Effector memory CD8-positive, alpha-beta T cell (primary cell): Measurements from ENCODE around the gene CHAD.
"Not testable (repeated sequence)": the region's sequence is repeated elsewhere in the genome, so short reads cannot be mapped to it uniquely, and the experiment has no call there.

ENCODE experiments used
- ATAC-seq: fragments of 150-1000 bp; cut with Tn5 transposase; replicated peaks from 2 replicates; pipeline ENCODE4 v1.10.0; 2021; ENCODE audit warnings: mild to moderate bottlenecking, moderate library complexity
- DNase-seq, 3 experiments: peaks; one replicate each; pipeline ENCODE4 v3.0.0; 2021
- H3K27ac Mint-ChIP-seq, 2 donors: one replicate each; pipeline ENCODE4 v1.8.0; 2022; ENCODE audit warnings: mild to moderate bottlenecking in 2 of 2, mixed read lengths in 2 of 2, moderate library complexity in 2 of 2
- H3K27me3 Mint-ChIP-seq, 2 donors: one replicate each; pipeline ENCODE4 v1.8.0; 2022; ENCODE audit warnings: mixed read lengths in 2 of 2
- H3K36me3 Mint-ChIP-seq: one replicate; pipeline ENCODE4 v1.8.0; 2022; ENCODE audit warnings: mild to moderate bottlenecking, moderate library complexity, mixed read lengths; ENCODE audit not compliant: insufficient read depth
- H3K4me1 Mint-ChIP-seq, 2 donors: one replicate each; pipeline ENCODE4 v1.8.0; 2022; ENCODE audit warnings: low read depth in 2 of 2, mixed read lengths in 2 of 2
- H3K4me3 Mint-ChIP-seq, 2 donors: one replicate each; pipeline ENCODE4 v1.8.0; 2022; ENCODE audit warnings: mild to moderate bottlenecking in 2 of 2, mixed read lengths in 2 of 2, moderate library complexity in 2 of 2
- H3K9me3 Mint-ChIP-seq, 2 donors: one replicate each; pipeline ENCODE4 v1.8.0; 2022; ENCODE audit warnings: mixed read lengths in 2 of 2

The CHAD gene

GRCh38 chr17:50422738-50423137 lies 45.9 kb downstream of the CHAD start:
- H3K36me3 Mint-ChIP-seq = peaks cover 11% of the 10 kb centered on the region
- DNase-seq = no peak
- H3K4me1 Mint-ChIP-seq = peaks cover 17 to 25% of the 10 kb centered on the region in 2 donors
- no peaks in the 10 kb centered on the region for H3K27me3 Mint-ChIP-seq
- H3K27ac Mint-ChIP-seq = no peak overlapping the region
- peak overlapping the region in 1 of 2 donors; percentile 31 for H3K4me3 Mint-ChIP-seq
- no peak for ATAC-seq
- peaks cover 1 to 7% of the 10 kb centered on the region in 2 donors for H3K9me3 Mint-ChIP-seq

- Mint-ChIP-seq H3K9me3 (peaks cover 1 to 7% of the 10 kb centered on the region in 2 donors), H3K4me1 (peaks cover 6 to 16% of the 10 kb centered on the region in 2 donors), H3K4me3 (peak overlapping the region; percentile 53 to 76), H3K27me3 (no peaks in the 10 kb centered on the region), H3K36me3 (peaks cover 4% of the 10 kb centered on the region), H3K27ac (peak overlapping the region; percentile 74 to 96)
- ATAC-seq = peak; percentile 21
- DNase-seq = no peak
Measured at GRCh38 chr17:50421308-50422051, 47.2 kb downstream of the CHAD start.

- H3K4me1 Mint-ChIP-seq = peaks cover 3 to 13% of the 10 kb centered on the region in 2 donors
Measured at GRCh38 chr17:50420419-50421112, 48.1 kb downstream of the CHAD start.

DNA sequence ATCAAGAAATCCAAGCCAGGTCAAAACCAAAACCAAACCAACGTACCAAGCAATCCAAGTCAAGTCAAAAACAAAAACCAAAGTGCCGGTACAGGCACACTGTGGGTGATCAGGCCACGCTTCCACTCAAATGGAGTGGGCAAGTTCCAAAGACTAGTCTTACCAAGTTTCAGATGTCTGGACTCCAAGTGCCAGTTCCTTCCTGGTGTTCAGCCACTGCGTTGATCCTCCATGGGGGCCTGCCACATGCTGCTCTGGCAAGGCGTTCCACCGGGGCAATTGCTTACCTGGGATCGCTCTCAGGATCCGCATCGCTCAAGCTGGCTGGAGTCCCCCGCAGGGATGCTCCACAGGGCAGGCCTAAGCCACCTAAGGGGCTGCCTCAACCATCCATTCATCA lies 49.1 kb downstream of the CHAD start:
- not testable (repeated sequence) for H3K4me1 Mint-ChIP-seq, H3K36me3 Mint-ChIP-seq, ATAC-seq, H3K4me3 Mint-ChIP-seq, DNase-seq, H3K27me3 Mint-ChIP-seq, H3K9me3 Mint-ChIP-seq
- peak overlapping the region in 1 of 2 donors; percentile 55 for H3K27ac Mint-ChIP-seq

More at GRCh38 chr17:50420419-50421112, 48.1 kb downstream of the CHAD start:
- ATAC-seq (no peak), DNase-seq (no peak)
- Mint-ChIP-seq H3K9me3 (peaks cover 1 to 7% of the 10 kb centered on the region in 2 donors), H3K4me3 (peak overlapping the region; percentile 53 to 76), H3K27me3 (no peaks in the 10 kb centered on the region), H3K36me3 (peaks cover 4% of the 10 kb centered on the region), H3K27ac (peak overlapping the region in 1 of 2 donors; percentile 74)

GRCh38 chr17:50414808-50415207 lies 53.9 kb downstream of the CHAD start:
- Mint-ChIP-seq H3K36me3 (no peaks in the 10 kb centered on the region), H3K9me3 (peaks cover 1 to 7% of the 10 kb centered on the region in 2 donors), H3K27me3 (peaks cover 0 to 6% of the 10 kb centered on the region in 2 donors), H3K27ac (no peak overlapping the region), H3K4me1 (no peaks in the 10 kb centered on the region), H3K4me3 (no peak overlapping the region)
- ATAC-seq (no peak), DNase-seq (no peak)
